ENCODE measurements around the gene SEPTIN2.

- TF ChIP-seq, protein P1, sequence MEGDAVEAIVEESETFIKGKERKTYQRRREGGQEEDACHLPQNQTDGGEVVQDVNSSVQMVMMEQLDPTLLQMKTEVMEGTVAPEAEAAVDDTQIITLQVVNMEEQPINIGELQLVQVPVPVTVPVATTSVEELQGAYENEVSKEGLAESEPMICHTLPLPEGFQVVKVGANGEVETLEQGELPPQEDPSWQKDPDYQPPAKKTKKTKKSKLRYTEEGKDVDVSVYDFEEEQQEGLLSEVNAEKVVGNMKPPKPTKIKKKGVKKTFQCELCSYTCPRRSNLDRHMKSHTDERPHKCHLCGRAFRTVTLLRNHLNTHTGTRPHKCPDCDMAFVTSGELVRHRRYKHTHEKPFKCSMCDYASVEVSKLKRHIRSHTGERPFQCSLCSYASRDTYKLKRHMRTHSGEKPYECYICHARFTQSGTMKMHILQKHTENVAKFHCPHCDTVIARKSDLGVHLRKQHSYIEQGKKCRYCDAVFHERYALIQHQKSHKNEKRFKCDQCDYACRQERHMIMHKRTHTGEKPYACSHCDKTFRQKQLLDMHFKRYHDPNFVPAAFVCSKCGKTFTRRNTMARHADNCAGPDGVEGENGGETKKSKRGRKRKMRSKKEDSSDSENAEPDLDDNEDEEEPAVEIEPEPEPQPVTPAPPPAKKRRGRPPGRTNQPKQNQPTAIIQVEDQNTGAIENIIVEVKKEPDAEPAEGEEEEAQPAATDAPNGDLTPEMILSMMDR (conservative IDR thresholded peaks at IDR 0.05) = no peak
- no peak for TF ChIP-seq EZH2 (IDR thresholded peaks at IDR 0.05; ENCODE audit: low read depth)
Measured at GRCh38 chr2:241344925-241345651, 29.4 kb downstream of the SEPTIN2 start.
